NCI-H82 treated with DMSO at 0.1 percent for 48 hours (cell line): Measurements from ENCODE around the gene MSS51.
"Not testable (repeated sequence)": the region's sequence is repeated elsewhere in the genome, so short reads cannot be mapped to it uniquely, and the experiment has no call there.

Experiments used
- DNase-seq: peaks from one replicate; lab custom pipeline; 2025; ENCODE audit not compliant: unreplicated experiment; lab: John Stamatoyannopoulos, UW

MSS51 gene

DNA sequence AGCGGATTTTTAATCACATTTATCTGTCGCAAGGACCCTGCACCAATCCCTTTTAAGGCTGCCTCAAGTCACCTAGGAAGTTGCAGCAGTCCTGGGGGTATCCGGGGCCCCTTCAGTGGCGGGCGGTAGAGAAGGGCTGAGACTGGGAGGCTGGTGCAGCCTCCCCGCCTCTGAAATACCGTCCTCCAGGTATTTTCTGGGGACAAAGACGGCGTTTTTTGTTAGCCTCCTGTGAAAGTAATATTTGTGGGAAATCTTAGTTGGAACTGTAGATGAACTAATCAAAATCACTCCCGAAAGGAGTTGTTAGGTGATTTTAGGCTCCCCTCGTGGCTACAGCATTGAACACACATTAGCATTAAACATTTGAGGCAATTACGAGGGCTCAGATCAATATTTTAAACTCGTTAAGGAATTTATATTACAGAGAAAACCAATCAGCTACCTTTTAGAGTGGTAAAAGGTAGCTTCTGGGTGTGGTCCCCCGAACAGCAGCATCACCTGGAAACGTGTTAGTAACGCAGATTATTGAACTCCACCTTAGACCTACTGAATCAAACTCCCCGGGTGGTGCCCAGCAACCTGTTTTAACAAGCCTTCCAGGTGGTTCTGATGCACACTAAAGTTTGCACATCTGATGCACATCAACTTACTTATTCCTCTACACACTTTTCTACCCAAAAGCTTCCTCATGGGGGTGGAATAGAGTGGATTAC, 19.0 kb downstream of the MSS51 start:
- DNase-seq, result no peak

DNA sequence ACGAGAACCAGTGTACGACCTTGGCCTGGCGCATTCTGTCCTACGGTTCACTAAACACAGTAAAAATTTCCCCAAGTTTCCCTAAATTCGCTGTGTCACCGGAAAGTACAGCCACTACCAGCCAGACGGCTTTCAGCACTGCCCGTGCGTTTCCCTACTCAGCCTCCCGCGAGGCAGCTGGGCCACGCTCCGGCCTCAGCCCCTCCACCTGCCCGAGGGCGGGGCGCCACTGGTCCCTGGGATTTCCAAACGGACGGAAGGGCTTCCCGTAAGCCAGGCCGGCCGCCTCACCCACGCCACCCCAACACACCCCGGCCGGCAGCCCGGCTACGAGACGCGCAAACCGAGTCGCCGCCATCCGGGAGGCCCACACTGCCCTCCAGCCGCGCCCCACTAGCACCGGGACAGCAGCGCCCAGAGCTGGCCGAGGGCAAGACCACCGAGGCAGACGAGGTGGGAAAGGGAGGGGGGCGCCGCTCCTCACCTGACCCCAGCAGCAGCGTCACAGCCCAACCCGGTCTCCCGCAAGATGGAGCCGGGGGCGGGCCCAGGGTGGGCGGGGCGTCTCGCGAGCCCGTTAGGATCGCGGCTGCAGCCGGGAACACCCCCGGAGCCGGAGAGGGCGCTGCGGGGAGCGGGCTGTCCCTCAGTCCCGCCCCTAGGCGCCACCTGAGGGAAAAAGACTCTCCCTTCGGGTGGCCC, 19.7 kb downstream of the MSS51 start, which contains the start of gene ANXA7:
Gene ANXA7, minus strand, starts transcription at position 531 of the 702 bp plus-strand sequence. CDS start 13,202 bp downstream, outside the sequence.
- DNase-seq, result peak; percentile 84

DNA sequence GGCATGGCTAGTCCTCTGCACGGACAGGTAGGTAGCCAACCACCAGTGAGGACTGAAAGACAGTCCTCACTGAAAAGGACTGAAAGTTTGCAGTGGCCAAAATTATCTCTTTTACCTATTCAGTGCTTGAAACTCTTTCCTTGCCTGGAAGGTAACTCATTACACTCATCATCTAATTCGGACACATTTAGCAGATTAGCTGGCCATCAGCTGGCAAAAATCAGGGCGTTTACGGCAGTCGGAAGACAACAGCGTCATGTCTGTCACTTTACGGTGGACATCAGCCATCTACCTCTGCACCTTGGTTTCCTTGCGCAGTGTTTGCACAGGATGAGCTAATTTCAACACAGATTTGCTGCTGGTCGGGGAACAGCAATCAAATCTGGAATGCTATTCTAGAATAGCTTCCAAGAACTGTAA, 20.2 kb downstream of the MSS51 start:
- DNase-seq, result no peak

DNA sequence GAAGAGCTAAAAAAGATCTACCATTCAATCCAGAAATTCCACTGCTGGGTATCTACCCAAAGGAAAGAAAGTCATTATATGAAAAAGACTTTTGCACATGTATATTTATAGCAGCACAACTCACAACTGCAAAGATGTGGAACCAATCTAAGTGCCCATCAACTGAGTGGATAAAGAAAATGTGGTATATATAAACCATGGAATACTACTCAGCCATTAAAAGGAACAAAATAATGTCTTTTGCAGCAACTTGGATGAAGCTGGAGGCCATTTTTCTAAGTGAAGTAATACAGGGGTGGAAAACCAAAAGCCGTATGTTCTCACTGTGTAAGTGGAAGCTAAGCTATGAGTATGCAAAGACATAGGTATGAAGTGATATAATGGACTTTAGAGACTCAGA, 22.5 kb downstream of the MSS51 start:
- no peak for DNase-seq

DNA sequence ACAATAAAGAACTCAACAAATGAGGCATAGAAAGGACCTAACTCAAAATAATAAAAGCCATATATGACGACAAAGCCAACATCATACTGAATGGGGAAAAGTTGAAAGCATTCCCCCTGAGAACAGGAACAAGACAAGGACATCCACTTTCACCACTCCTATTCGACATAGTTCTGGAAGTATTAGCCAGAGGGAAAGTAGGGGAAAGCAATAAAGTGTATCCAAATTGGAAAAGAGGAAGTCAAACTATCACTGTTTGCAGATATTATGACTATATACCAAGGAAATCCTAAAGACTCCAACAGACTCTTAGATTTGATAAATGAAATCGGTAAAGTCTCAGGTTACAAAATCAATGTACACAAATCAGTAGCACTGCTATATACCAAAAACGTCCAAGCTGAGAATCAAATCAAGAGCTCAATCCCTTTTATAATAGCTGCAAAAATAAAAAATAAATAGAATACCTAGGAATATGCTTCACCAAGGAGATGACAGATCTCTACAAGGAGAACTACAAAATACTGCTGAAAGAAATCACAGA, 24.3 kb downstream of the MSS51 start:
- DNase-seq, result no peak

DNA sequence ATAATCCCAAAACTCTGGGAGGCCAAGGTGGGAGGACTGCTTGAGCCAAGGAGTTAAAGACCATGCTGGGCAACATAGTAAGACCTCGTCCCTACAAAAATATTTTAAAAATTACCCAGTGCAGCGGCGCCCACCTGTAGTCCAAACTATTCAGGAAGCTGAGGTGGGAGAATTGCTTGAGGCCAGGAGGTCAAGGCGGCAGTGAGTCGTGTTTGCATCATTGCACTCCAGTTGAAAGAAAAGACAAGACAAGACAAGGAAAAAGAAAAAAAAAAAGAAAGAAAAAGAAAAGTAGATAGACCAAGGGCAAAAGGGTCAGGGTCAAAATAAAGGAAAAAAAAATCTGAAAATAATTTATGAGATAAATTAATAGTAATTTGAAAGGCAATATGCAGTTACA, 25.3 kb downstream of the MSS51 start:
- DNase-seq, result no peak

DNA sequence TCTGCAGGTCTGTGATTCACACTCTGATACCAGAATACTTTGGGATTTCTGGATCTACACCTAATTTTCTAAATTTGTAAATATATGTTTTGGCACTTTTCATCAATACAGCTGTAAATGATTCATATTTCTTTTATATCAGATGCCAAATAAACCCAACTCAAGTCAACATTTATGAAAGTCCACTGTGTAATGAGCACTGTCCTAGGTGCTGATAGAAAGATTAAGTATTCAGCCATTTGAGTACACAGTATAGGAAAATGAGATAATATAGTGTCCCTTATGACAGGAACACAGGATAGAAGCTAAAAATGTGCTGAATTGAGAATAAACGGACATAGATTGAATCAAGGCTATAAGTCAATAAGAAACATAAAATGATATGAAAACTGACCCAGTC, 25.9 kb downstream of the MSS51 start:
- DNase-seq, result no peak

DNA sequence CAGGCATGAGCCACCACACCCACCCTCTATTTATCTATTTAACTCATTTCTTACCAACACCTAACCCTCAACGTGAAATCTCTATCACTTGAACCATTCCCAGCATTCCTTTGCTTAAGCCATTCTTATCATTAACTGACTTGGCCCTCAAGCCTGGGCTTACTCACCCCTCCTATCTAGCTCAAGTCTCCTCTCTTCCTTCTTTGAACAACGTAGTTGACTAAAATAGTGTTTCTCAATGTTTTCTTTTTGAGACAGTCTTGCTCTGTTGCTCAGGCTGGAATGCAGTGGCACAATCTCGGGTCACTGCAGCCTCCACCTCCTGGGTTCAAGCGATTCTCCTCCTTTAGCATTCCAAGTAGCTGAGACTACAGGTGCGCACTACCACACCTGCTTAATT, 26.5 kb downstream of the MSS51 start:
- no peak for DNase-seq

DNA sequence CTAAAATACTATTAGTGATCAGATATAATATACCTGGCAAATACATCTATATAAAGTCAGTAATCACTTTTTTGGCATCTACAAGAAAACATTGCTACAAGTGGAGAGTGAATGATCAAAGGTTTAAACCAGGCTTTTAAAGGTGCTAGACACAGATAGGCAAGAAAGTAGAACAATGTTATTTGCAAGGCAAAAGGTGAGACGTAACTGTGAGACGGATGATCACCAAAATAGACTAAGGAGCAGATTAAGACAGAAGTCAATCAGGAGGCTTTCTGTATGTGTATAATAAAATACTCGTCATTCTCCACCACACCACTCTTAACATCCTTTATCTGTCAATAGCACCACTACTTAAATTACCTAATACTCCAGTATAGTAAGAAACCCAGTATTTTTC, 27.8 kb downstream of the MSS51 start:
- no peak for DNase-seq

DNA sequence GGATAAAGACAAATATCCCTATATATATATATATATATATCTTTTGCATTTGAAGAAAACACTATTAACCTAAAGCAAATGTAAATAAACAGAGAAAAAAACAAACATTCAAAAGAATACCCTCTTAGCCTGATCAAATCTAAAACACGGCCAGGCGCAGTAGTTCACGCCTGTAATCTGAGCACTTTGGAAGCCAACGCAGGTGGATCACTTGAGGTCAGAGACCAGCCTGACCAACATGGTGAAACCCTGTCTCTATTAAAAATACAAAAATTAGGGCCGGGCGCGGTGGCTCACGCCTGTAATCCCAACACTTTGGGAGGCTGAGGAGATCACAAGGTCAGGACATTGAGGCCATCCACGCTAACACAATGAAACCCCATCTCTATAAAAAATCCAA, 28.7 kb downstream of the MSS51 start:
- DNase-seq, result no peak

DNA sequence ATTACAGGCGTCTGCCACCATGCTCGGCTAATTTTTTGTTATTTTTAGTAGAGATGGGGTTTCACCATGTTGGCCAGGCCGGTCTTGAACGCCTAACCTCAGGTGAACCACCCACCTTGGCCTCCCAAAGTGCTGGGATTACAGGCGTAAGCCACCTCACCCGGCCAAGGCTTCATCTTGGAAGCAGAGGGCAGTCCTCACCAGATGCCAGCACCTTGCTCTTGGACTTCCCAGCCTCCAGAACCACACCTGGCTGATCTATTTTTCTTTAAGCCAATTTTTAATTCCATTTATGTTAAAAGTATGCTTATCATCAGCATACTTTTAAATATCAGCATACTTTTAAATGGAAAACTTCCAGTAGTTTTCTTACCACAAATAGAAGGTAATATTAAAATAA, 31.7 kb downstream of the MSS51 start:
- no peak for DNase-seq

DNA sequence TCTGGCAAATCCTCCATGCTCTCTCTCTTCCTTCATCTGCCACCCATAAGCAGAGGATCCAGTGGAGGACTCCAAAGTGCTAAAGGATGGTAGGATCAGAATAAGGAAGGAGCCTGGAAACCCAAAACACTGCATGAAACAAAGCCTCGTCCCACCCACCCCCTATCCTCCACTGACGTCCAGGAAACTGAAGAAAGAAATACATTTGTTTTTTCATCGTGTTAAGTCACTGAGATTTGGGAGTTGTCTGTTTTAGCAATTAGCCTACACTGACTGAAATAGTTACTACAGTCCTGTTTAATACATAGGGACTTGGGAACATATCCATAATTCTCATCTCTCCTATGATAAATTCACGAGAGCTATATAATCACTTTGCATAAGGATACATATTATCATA, 34.3 kb downstream of the MSS51 start:
- DNase-seq, result no peak

DNA sequence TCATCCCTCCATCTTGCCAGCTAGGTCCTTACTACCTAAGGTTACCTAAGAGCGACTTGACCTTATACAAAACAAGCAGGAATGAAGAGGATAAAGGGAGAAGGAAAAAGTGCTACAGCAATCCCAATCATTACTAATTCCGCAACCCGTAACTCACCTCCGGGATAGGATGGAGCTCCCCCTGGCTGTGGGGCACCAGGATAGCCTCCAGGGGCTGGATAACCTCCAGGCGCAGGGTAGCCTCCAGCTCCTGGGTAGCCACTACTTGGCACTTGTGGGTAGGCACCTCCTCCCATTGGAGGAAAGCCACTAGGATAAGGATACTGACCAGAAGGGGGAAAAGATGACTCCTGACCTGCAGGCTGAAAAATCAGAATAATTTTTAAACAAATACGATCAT, 35.3 kb downstream of the MSS51 start:
- no peak for DNase-seq

DNA sequence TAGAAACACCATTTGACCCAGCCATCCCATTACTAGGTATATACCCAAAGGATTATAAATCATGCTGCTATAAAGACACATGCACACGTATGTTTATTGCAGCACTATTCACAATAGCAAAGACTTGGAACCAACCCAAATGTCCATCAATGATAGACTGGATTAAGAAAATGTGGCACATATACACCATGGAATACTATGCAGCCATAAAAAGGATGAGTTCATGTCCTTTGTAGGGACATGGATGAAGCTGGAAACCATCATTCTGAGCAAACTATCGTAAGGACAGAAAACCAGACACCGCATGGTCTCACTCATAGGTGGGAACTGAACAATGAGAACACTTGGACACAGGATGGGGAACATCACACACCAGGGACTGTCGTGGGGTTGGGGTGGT, 39.0 kb downstream of the MSS51 start:
- not testable (repeated sequence) for DNase-seq

DNA sequence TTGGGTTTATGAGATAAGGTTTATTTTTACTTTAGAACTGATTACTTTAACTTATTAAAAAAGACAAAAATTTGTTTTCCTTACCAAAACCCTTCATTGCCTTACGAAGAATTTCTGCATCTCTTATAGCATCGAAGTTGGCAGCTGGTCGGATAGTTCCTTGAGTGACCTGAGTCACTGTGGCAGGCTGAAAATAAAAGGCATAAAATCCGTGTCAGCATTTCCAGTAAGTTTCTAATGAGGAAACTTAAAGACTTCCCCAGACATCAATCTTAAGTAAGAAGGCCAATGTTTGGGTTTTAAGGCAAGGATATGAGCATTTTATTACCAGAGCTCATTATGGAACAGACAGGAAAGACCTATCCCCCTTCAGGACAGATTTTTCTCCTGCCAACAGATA, 45.1 kb downstream of the MSS51 start:
- no peak for DNase-seq

DNA sequence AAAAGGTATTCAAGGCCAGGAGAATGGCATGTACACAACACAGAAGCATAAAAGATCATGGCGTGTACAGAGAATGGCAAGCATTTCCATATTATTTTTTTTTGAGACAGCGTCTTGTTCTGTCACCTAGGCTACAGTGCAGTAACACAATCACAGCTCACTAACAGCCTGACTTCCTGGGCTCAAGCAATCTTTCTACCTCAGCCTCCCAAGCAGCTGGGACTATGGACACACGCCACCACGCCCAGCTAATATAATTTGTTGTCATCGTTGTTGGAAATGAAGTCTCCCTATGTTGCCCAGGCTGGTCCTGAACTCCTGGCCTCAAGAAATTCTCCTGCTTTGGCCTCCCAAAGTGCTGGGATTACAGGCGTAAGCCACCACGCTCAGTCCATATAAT, 46.8 kb downstream of the MSS51 start:
- no peak for DNase-seq

DNA sequence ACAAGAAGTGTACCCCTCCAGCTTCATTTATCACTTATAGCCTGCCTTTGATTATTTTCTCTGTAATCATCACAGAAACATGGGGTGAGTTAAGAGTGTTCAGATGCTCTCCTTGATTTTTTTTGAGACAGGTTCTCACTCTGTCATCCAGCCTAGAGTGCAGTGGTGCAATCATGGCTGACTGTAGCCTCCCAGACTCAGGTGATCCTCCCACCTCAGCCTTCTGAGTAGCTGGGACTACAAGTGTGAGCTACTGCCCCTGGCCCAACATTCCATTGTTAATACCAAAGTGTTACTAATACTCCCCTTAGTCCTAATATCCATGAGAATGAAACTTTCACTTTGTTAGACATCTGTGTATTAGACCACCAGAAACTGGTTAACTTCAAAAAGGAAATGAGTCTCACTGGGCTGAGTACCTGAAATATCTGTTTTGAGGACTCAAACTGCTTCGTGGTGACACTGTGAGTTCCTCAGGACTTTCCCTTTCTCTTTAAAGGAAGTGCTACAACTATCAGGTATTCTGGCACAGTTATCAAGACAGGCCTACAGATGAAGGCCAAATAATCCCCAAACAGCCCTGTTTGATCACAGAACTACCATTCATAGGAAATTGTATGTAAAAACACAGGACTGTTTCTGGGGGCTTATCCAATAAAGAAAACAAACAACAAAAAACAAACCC, 54.2 kb downstream of the MSS51 start:
- DNase-seq, result no peak

DNA sequence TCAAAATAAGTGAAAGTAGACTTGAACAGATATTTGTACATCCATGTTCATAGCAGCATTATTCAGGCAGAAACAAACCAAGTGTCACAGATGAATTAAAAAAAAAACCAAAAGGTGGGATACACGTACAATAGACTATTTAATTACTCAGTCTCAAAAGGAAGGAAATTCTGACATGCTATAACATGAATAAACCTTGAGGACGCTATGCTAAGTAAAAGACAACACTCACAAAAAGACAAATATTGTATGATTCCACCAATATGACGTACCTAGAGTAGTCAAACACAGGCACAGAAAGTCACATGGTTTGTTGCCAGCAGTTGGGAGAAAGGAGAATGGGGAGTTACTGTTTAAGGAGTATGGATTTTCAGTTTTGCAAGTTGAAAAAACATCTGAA, 56.7 kb downstream of the MSS51 start:
- DNase-seq, result no peak
